HG02588 (cell line): ENCODE data around the gene SLC39A9.

Experiments used
- ATAC-seq: cut with Tn5 transposase; IDR thresholded peaks from one replicate; pipeline ENCODE4 v1.9.1; 2021; ENCODE audit warnings: mild to moderate bottlenecking, moderate library complexity; ENCODE audit not compliant: unreplicated experiment

Gene SLC39A9

DNA sequence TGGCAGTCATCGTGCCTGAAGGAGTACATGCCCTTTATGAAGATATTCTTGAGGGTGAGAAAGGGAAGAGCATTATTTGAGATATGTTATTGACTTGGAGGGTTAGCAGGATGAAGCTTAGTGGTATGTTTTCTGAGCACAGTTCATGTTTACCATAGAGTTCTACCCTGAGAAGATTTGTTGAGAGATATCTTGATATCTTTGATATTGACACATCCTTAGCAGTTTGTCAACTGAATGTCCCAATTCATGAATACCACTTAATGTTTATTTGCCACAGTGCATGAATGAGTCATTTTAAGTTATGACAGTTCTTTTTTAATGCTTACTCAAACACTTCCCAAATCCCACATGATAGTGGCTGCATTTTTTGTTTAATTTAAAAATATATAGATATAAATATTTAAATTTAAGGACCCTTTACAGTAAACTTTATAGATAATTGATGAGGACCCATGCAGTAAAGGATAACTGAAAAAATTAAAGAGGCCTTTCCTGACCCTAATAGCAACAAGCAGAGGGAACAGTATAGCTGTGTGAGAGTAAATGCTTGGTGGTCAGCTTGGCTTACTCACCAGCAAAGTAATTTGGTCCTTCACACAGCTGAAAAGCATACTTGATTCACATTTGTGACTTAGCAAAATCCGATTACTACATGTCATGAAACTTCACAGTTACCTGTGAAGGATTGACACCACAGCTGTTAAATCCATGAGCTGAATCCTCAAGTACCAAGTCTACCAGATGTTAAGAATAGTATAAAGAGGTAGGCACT is 25.8 kb downstream of the SLC39A9 start:
- no peak for ATAC-seq

DNA sequence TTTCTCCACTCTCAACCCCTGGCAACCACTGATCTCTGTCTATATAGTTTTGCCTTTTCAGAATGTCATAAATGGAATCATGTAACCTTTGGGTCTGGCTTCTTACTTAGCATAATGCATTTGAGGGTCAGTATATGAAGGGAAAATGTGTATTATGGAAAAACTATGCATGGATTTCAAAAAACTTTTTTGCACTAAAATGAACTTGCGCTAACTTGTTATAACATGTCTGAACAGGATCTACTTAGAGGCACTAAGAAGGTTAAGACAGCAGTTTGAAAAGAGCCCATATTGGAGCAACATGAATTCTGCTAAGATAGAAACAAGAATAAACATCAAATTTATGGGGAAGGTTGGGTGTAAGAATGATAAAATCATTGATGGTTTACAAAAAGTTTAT is 29.1 kb downstream of the SLC39A9 start:
- no peak for ATAC-seq

GRCh38 chr14:69428289-69428998 is 30.0 kb downstream of the SLC39A9 start:
- ATAC-seq, result peak; percentile 71

DNA sequence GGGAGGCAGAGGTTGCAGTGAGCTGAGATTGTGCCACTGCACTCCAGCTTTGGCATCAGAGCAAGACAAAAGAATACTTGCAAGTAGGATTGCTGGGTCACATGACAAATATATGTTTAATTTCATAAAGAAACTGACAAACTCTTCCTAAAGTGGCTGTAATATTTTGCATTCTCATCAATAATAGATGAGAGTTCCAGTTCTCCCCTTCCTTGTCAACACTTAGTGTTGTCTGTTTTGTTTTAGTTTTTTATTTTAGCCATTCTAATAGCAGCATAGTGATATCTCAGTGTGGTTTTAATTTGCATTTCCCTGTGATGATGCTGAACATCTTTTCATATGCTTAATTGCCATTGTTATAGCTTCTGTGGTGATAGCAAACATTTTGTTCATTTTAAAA is 31.2 kb downstream of the SLC39A9 start:
- ATAC-seq, result no peak

- ATAC-seq, result no peak
Observed at GRCh38 chr14:69430306-69430939, 31.9 kb downstream of the SLC39A9 start.

DNA sequence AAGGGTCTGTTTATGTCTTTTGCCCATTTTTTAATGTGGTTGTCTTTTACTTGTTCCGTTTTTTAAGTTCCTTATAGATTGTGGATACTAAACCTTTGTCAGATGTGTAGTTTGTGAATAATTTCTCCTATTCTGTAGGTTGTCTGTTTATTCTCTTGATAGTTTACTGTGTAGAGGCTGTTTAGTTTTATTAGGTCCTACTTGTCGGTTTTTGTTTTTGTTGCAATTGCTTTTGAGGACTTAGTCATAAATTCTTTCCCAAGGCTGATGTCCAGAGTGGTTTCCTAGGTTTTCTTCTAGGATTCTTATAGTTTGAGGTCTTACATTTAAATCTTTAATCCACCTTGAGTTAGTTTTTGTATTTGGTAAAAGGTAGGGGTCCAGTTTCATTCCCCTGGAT is 33.9 kb downstream of the SLC39A9 start:
- ATAC-seq, result no peak

GRCh38 chr14:69439521-69440270 is 41.2 kb downstream of the SLC39A9 start:
- ATAC-seq, result no peak

DNA sequence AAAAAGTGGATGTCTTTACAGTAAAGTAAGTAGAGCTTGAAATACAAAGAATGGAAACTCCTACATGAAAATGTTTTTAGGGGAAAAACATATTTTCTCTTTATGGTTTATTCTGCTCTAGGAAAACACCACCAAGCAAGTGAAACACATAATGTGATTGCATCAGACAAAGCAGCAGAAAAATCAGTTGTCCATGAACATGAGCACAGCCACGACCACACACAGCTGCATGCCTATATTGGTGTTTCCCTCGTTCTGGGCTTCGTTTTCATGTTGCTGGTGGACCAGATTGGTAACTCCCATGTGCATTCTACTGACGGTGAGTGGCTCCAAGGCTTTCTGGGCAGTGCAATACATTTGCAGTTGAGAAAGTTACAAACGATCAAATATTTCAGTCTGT is 43.5 kb downstream of the SLC39A9 start:
- ATAC-seq, result no peak

DNA sequence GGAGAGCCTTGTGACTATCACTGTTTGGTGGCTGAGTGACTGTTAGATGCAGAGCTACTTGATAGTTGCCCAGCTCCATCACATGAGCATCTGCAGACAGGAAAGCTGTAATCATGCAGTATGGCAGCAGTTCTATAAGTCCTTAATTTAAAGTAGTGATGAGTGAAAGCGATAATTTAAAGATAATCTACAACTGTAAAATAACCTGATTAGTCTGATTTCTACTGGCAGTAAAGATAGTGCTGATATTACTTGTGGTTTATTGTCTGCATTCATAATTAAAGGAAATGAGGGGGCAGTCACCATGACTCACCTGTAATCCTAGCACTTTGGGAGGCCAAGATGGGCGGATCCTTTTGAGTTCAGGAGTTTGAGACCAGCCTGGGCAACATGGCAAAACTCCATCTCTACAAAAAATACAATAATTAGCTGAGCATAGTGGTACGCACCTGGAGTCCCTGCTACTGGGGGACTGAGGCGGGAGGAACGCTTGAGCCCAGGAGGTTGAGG is 44.9 kb downstream of the SLC39A9 start:
- no peak for ATAC-seq

DNA sequence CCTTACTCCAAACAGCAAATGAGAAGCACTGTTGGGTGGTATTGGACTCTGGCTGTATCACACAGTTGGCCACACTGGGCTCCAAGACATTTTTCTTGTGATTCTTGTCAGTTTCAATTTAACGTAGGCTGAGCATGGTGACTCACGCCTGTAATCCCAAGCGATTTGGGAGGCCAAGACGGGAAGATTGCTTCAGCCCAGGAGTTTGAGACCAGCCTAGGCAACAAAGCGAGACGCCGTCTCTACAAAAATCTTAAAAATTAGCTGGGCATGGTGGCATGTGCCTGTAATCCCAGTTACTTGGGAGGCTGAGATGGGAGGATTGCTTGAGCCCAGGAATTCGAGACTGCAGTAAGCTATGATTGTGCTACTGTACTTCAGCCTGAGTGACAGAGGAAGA is 50.7 kb downstream of the SLC39A9 start:
- no peak for ATAC-seq

DNA sequence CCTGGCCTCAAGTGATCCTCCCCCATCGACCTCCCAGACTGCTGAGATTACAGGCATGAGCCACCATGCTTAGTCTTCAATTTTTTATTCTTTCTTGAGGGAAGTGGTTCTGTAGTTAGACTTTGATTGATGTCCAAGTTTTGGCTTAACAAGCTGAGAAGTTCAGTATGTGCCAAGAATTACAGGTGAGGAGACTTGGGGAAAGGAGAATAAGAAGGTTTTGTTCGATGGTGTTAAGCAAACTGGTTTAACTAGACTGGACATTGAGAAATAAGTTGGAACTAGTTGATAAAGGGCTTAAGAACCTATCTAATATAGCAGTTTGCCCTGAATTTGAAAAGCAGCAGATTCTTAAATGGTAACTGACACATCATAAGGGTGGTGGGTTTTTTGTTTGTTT is 53.4 kb downstream of the SLC39A9 start:
- ATAC-seq, result no peak

- no peak for ATAC-seq
Observed at GRCh38 chr14:69458350-69458749, 59.9 kb downstream of the SLC39A9 start.

DNA sequence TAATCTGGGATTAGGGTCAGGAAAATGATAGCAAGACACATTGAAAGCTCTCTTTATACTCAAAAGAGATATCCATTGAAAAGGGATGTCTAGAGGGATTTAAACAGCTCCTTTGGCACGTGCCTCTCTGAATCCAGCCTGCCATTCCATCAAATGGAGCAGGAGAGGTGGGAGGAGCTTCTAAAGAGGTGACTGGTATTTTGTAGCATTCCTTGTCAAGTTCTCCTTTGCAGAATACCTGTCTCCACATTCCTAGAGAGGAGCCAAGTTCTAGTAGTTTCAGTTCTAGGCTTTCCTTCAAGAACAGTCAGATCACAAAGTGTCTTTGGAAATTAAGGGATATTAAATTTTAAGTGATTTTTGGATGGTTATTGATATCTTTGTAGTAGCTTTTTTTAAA is 60.6 kb downstream of the SLC39A9 start:
- no peak for ATAC-seq

- no peak for ATAC-seq
Observed at GRCh38 chr14:69460093-69460701, 61.7 kb downstream of the SLC39A9 start.

GRCh38 chr14:69464379-69464778 is 65.9 kb downstream of the SLC39A9 start:
- ATAC-seq, result no peak

GRCh38 chr14:69464829-69465228 is 66.3 kb downstream of the SLC39A9 start:
- no peak for ATAC-seq

GRCh38 chr14:69468949-69469348 is 70.5 kb downstream of the SLC39A9 start:
- ATAC-seq, result no peak

DNA sequence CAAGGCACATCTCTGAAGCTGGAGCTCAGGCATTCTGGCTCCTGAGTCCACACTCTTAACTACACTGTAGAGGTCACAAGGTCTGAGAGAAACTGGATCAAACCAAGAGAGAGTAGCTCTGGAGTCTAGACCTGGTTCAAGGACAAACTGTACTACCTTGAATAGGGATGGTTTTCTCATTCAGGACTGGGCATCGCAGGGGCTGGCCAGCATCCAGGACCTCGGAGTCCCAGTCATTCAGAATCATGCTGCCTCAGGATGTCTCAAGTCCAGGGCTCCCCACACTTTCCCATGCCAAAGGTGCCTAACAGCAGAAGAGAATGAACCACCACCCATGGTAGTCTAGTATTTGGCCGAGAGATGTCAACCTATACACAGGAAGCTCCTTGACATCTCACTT is 72.9 kb downstream of the SLC39A9 start:
- ATAC-seq, result no peak

DNA sequence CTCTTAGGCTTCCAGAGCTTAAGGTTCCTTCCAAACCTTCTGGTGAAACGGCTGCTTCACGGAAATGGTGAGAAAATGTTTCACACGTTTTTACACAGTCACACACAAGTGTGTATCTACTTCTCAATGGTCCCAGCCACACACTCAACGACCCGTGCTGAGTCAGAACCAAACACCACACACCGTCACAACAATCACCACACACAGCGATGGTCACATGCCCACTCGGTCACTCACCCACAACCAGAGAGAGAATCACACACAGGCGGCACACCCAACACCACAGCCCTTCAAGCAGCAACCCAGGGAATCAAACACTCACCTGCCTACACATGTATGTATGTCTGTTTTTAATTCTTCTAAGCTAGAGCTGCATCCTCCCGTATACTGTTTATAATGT is 73.4 kb downstream of the SLC39A9 start:
- no peak for ATAC-seq

- ATAC-seq, result no peak
Observed at GRCh38 chr14:69473260-69473659, 74.8 kb downstream of the SLC39A9 start.

- ATAC-seq, result no peak
Observed at GRCh38 chr14:69473946-69474345, 75.5 kb downstream of the SLC39A9 start.
